ENCODE results near the gene ANAPC2.

The ANAPC2 gene

DNA sequence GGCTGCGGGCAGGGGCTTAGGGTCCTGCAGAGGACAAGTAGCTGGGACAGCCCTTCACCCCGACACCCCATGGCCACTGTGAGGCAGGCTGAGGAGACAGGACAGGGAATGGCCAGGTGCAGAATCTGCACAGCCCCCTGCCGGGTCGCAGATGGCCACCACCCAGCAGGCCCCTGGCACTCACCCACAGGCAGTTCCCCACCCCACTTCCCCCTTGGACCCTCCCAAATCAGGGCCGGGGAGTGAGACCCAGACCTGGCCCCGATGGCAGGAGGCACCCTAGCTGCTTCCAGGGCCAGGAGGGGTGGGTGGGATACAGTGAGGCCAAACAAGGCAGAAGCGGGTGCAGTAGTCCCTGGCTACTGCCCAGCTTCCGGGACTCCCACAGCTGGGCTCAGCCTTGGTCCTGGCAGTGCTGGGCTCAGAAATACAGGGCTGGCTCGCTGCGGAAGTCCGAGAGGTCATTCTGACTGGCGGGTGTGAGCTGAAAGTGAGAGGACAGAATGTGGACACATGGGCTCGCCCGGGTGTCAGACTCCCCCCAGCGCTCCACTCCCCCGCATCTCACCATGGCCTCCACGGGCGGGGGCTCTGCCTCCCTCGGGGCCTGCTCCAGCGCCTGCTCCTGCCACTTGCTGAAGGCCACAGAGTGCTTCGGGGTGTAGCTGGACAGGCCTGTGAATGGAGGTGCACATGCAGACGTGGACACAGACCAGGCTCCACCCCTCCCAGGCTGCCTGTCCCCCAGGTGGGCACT is 3.5 kb upstream of the ANAPC2 start:
- peak; percentile 93 for DNase-seq (ENCODE audit: low spot score)

DNA sequence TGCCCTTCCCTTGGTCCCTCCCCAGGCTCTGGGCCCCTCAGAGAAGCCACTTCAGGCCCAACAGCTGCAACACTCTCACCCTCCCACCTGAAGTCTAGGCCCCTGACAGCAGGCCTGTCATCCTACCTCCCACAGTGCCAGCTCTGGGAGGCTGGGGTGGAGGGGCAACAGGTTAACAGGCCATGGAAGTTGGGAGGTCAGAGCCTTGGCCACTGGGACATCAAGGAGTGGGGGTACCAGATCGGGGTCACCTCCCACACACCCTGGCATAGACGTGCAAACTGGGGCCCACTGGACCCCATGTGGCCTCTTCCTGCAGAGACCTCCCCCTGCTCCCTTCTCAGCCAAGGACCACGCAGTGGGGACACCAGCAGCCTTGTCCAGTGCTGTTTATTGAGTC is 2.9 kb upstream of the ANAPC2 start:
- no peak for DNase-seq (ENCODE audit: low spot score)

- no peak for DNase-seq (ENCODE audit: low spot score)
These were observed 2.0 kb upstream of the ANAPC2 start for GRCh38 chr9:137190315-137190856.

GRCh38 chr9:137189297-137190295 is 1.2 kb upstream of the ANAPC2 start:
- no peak for DNase-seq (ENCODE audit: low spot score)

DNA sequence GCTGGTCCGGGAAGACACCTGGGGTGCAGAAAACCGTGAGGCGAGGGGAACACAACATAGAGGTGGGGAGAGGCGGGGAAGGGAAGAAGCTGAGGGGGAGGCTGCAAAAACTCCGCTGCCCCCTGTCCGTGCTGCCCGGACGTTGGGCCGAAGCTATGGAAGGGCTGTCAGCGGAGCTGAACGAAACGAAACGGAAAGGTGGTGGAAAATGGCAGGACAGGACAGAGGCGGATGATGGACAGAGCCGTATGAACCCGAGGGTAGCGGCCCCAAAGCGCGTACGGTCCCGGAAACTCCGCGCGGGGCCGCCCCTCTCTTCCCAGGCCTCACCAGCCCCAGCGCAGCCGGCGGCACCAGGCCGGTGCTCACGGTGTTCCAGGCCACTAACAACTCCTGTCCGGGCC is 272 bp downstream of the ANAPC2 start:
- DNase-seq (ENCODE audit: low spot score): no peak

DNA sequence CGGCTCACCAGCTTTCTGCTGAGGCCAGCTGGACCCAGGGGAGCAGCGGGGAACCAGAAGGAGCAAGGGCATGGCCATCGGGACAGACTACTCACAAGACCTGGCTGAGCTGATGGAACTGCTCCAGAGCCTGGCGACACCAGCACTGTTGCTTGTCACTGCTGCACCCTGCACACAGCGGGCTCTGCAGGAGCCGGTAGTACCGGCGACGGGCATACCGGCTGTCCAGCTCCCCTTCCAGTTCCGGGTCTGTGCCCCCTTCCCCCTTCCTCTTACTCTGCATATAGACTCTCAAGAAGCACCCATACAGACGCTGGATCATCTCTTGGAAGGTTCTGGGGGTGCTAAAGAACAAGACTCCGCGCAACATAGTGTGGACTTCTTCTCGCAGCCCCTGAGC is 974 bp downstream of the ANAPC2 start:
- no peak for DNase-seq (ENCODE audit: low spot score)

DNA sequence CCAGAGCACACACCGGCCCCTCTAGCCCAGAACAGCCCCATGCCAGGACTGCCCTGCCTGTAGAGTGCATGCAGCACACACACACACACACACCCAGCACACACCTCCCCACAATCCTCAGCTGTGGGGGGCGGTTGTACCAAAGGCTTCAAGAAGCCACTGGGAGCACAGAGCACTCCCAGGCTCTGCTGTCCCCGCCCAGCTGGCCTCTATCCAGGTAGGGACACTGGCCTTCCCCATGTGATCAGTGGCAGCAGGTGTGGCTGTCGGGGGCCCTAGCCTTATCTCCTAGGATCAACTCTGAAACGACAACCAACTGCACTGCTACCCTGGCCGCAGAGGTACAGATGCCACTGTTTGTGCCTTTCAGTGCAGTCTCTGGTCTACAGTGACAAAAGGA is 2.0 kb downstream of the ANAPC2 start:
- no peak for DNase-seq (ENCODE audit: low spot score)

DNA sequence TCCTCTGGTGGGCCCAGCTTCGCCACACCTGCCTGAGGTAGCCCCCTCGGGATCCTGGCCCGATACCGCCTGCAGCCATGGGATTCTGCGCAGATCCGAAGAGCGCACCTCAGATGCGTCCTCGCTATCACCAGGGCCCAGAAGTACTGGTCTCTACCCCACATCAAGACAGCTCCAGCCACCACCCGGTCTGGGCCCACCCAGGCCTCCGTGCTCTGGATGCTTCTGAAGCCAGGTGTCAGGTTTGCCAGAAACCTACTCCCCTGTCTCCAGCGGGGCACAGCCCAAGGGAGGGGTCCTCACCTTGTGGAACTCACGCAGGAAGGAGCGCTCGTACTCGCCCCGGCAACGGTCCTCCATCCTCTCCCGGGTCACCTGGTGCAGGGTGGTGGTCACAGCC is 2.4 kb downstream of the ANAPC2 start:
- no peak for DNase-seq (ENCODE audit: low spot score)

- no peak for DNase-seq (ENCODE audit: low spot score)
These were observed 3.3 kb downstream of the ANAPC2 start for GRCh38 chr9:137184881-137185660.

DNA sequence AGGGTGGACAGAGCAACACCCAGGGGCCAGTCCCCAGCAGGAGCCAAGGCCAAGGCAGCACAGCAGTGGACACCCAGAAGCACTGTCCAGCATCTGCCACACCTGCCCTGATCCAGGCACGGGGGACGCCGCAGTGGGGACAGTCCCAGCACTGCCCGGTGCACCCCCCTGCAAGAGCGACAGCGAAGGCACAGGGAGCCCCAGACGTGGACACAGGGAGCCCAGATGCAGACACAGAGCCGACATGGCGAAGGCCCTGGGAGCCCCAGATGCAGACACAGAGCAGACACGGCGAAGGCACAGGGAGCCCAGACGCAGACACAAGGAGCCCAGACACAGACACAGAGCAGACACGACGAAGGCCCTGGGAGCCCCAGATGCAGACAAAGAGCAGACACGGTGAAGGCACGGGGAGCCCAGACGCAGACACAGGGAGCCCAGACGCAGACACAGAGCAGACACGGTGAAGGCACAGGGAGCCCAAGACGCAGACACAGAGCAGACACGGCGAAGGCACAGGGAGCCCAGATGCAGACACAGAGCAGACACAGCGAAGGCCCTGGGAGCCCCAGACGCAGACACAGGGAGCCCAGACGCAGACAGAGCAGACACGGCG is 4.3 kb downstream of the ANAPC2 start:
- no peak for DNase-seq (ENCODE audit: low spot score)

DNA sequence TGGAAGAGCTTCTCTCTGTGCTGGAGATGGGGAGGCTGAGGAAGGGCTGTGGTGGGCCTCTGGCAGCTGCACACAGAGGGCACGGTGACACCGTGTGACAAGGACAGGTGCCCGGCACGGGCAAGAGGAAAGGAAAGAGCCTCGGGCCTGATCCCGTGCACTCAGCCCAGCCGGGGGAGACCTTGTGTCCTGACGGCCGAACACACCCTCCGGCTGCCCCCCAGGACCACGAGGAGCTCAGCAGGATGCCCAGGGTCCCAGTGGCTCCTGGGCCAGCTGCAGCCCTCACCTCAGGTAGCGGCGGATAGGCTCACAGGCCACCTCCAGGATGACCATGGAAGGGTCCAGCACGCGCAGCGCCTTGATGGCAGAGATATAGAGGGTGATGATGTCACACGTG is 5.5 kb downstream of the ANAPC2 start:
- DNase-seq (ENCODE audit: low spot score): no peak

GRCh38 chr9:137181680-137182079 is 6.7 kb downstream of the ANAPC2 start:
- DNase-seq (ENCODE audit: low spot score): no peak

- no peak for DNase-seq (ENCODE audit: low spot score)
These were observed 7.9 kb downstream of the ANAPC2 start for GRCh38 chr9:137180491-137180890.

- DNase-seq (ENCODE audit: low spot score): no peak
These were observed 8.6 kb downstream of the ANAPC2 start for GRCh38 chr9:137179761-137180160.

DNA sequence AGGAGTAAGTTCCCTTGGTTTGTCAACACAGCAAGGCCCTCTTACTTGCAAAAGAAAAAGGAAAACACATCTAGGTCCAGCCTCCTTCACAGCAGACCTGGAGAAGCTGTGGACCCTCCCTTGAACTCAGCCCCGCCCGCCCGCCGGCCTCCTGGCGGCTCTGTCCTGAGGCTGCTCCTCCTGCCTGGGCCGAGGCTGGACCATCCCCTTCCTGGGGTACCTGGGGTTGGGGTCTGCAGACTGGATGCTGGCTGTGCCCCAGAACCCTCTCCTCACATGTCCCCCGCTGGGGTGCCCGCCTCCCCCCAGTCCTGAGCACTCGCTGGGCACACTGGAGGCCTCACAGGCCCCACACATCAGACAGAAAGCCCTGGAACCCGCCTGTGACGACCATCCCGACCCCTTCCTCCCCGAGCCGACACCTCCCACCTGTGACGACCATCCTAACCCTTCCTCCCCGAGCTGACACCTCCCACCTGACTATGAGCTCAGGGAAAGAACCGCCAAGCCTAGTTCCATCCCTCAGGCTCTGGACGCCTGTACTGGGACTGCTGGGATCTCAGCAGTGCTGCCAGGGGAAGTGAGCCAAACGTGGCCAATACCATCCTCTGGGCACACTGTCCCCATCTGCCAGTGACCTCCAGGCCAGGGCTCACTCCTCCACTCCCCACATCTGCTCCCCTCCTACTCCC is 9.3 kb downstream of the ANAPC2 start:
- DNase-seq (ENCODE audit: low spot score): no peak

- no peak for DNase-seq (ENCODE audit: low spot score)
These were observed 10.0 kb downstream of the ANAPC2 start for GRCh38 chr9:137178201-137178938.

- no peak for DNase-seq (ENCODE audit: low spot score)
These were observed 11.8 kb downstream of the ANAPC2 start for GRCh38 chr9:137176302-137177182.

DNA sequence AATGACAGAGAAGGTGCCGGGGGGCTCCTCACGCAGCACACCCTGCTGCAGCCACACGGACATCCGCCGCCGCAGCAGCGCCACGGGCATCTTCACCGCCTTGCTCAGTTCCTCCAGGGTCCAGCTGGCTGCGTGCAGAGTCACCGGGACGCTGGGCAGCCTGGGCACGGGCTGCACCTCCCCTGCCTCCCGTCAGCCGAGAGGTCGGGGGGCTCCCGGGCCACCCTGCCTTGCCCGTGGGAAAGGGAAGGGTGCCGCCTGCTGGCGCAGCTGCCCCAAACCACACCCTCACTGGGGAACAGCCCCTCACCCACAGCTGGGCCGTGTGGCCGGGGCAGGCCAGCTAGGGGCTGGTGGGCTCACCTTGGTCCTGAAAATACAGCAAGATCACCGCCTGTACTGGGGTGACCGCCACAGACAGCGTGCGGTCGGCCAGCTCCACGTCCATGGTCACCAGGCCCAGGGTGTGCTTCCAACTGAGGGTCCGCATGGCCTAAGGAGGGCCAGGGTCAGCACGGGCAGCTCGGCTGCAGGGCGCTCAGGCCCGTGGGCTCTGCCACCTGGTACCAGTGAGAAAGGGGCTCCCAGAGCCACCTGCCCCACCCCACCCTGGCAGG is 12.9 kb downstream of the ANAPC2 start:
- no peak for DNase-seq (ENCODE audit: low spot score)

All from globus pallidus (tissue), 1 donor.